WTC11 (cell line): ENCODE data around the gene ALKBH7. TPM values are rescaled to one million over a fixed set of nuclear protein-coding genes. Genes with fewer than 3 reads are reported as not detected.

Experiments
- ATAC-seq: fragments of 200-7000 bp; cut with Tn5 transposase; 2 replicates; pipeline ENCODE4 v1.10.0; 2021; ENCODE audit warnings: mild to moderate bottlenecking, moderate library complexity
- CTCF ChIA-PET: fragments of 300-600 bp; sonication (Branson Sonifier 250); formaldehyde crosslinking; loops from one replicate; lab custom pipeline; 2021; ENCODE audit warnings: antibody characterized with exemption; lab: Charles Lee
- POLR2A ChIA-PET: fragments of 350-600 bp; sonication (Branson Sonifier 250); formaldehyde crosslinking; loops from one replicate; lab custom pipeline; 2021; ENCODE audit warnings: antibody characterized with exemption; lab: Charles Lee
- DNase-seq: peaks from one replicate; pipeline ENCODE4 v3.0.0; 2021; ENCODE audit warnings: low spot score
- H3K27ac Mint-ChIP-seq: 2 replicates; pipeline ENCODE4 v1.8.0; 2021; ENCODE audit warnings: mixed read lengths
- H3K27me3 Mint-ChIP-seq: 2 replicates; pipeline ENCODE4 v1.8.0; 2021; ENCODE audit warnings: low read depth, mild to moderate bottlenecking, moderate library complexity, mixed read lengths
- H3K36me3 Mint-ChIP-seq: 2 replicates; pipeline ENCODE4 v1.8.0; 2021; ENCODE audit warnings: mixed read lengths
- H3K4me1 Mint-ChIP-seq: 2 replicates; pipeline ENCODE4 v1.8.0; 2022; ENCODE audit warnings: mixed read lengths
- H3K4me3 Mint-ChIP-seq: 2 replicates; pipeline ENCODE4 v1.8.0; 2021; ENCODE audit warnings: mild to moderate bottlenecking, moderate library complexity, mixed read lengths
- H3K9me3 Mint-ChIP-seq: 2 replicates; pipeline ENCODE4 v1.8.0; 2021; ENCODE audit warnings: mixed read lengths
- AFF4 ChIP-seq: sonication (generic); formaldehyde crosslinking; IDR thresholded peaks from 2 replicates; pipeline ENCODE4 v1.8.1; 2023; ENCODE audit warnings: mild to moderate bottlenecking, missing genetic modification reagents, borderline replicate concordance
- ATF6 ChIP-seq: sonication (generic); formaldehyde crosslinking; IDR thresholded peaks from 2 replicates; pipeline ENCODE4 v1.8.1; 2023; ENCODE audit warnings: mild to moderate bottlenecking, missing genetic modification reagents
- ESRRA ChIP-seq: sonication (generic); formaldehyde crosslinking; IDR thresholded peaks from 2 replicates; pipeline ENCODE4 v1.8.1; 2022; ENCODE audit warnings: mild to moderate bottlenecking, missing genetic modification reagents, borderline replicate concordance
- FOXJ3 ChIP-seq: sonication (generic); formaldehyde crosslinking; IDR thresholded peaks from 2 replicates; pipeline ENCODE4 v1.9.0; 2021; ENCODE audit warnings: missing genetic modification reagents, mild to moderate bottlenecking, borderline replicate concordance
- GABPB1 ChIP-seq: sonication (generic); formaldehyde crosslinking; IDR thresholded peaks from 2 replicates; pipeline ENCODE4 v1.8.1; 2023; ENCODE audit warnings: mild to moderate bottlenecking, missing genetic modification reagents
- IRF1 ChIP-seq: sonication (generic); formaldehyde crosslinking; IDR thresholded peaks from 2 replicates; pipeline ENCODE4 v1.8.0; 2023; ENCODE audit warnings: missing genetic modification reagents
- KAT7 ChIP-seq: sonication (generic); formaldehyde crosslinking; IDR thresholded peaks from 2 replicates; pipeline ENCODE4 v1.8.1; 2023; ENCODE audit warnings: missing genetic modification reagents, mild to moderate bottlenecking, borderline replicate concordance
- MYBL2 ChIP-seq: sonication (generic); formaldehyde crosslinking; IDR thresholded peaks from 2 replicates; pipeline ENCODE4 v1.8.1; 2023; ENCODE audit warnings: mild to moderate bottlenecking, moderate library complexity, missing genetic modification reagents
- NR3C1 ChIP-seq: sonication (generic); formaldehyde crosslinking; conservative IDR thresholded peaks from 2 replicates; pipeline ENCODE4 v1.8.1; 2023; ENCODE audit warnings: low read depth, mild to moderate bottlenecking, missing genetic modification reagents
- OVOL2 ChIP-seq: fragments of 250-450 bp; sonication (Bioruptor Pico); IDR thresholded peaks from 2 replicates; pipeline ENCODE4 v1.9.0; 2021; ENCODE audit warnings: mild to moderate bottlenecking, borderline replicate concordance
- PRRX2 ChIP-seq: fragments of 250-450 bp; sonication (Bioruptor Pico); IDR thresholded peaks from 2 replicates; pipeline ENCODE4 v1.8.0; 2021; ENCODE audit warnings: mild to moderate bottlenecking
- SMAD4 ChIP-seq: sonication (generic); formaldehyde crosslinking; IDR thresholded peaks from 2 replicates; pipeline ENCODE4 v1.8.0; 2022; ENCODE audit warnings: mild to moderate bottlenecking, missing genetic modification reagents
- ZBTB21 ChIP-seq: sonication (generic); formaldehyde crosslinking; IDR thresholded peaks from 2 replicates; pipeline ENCODE4 v1.8.1; 2023; ENCODE audit warnings: mild to moderate bottlenecking, missing genetic modification reagents, borderline replicate concordance
- ZNF138 ChIP-seq: sonication (generic); formaldehyde crosslinking; conservative IDR thresholded peaks from 2 replicates; pipeline ENCODE4 v1.8.1; 2022; ENCODE audit warnings: mild to moderate bottlenecking, moderate library complexity, missing genetic modification reagents
- ZNF263 ChIP-seq: sonication (generic); formaldehyde crosslinking; IDR thresholded peaks from 2 replicates; pipeline ENCODE4 v1.8.1; 2022; ENCODE audit warnings: low read depth, mild to moderate bottlenecking, moderate library complexity, missing genetic modification reagents
- ZNF317 ChIP-seq: sonication (generic); formaldehyde crosslinking; IDR thresholded peaks from 2 replicates; pipeline ENCODE4 v1.8.1; 2023; ENCODE audit warnings: low read depth, mild to moderate bottlenecking, moderate library complexity, missing genetic modification reagents, borderline replicate concordance
- total RNA-seq: library from RNA; stranded (reverse); gene quantifications from 3 replicates; pipeline ENCODE4 v1.2.3, GENCODE V29; 2021

ALKBH7 gene
- total RNA-seq, 1 experiment from 2014 or later: 96.4 TPM

- TF ChIP-seq OVOL2 (CRISPR knock-in tag) (no peak), ESRRA (CRISPR knock-in tag) (no peak), PRRX2 (CRISPR knock-in tag) (no peak), KAT7 (CRISPR knock-in tag) (no peak), SMAD4 (CRISPR knock-in tag) (no peak), ZBTB21 (CRISPR knock-in tag) (no peak), ZNF138 (CRISPR knock-in tag) (no peak), ATF6 (CRISPR knock-in tag) (no peak), GABPB1 (CRISPR knock-in tag) (no peak), FOXJ3 (CRISPR knock-in tag) (no peak), NR3C1 (CRISPR knock-in tag) (no peak)
Observed at GRCh38 chr19:6402058-6402457, 29.5 kb downstream of the ALKBH7 start (continued).

GRCh38 chr19:6402837-6403608 lies 30.4 kb downstream of the ALKBH7 start:
- CTCF ChIA-PET: interaction anchor here (1.1 to 2.3 kb wide), 2 partner anchors 9 to 10 kb away, joined by 3 to 13 read pairs; partner anchors contain the start of gene GTF2F1
- no peak overlapping the region for H3K27ac Mint-ChIP-seq

More at GRCh38 chr19:6402837-6403608, 30.4 kb downstream of the ALKBH7 start:
- no peak for ATAC-seq
- no peak for DNase-seq
- no peak overlapping the region for H3K4me3 Mint-ChIP-seq
- H3K9me3 Mint-ChIP-seq: no peaks in the 10 kb centered on the region
- H3K36me3 Mint-ChIP-seq: no peaks in the 10 kb centered on the region
- POLR2A ChIA-PET: no interaction called here
- TF ChIP-seq ZNF317 (CRISPR knock-in tag): no peak
- no peak for TF ChIP-seq AFF4 (CRISPR knock-in tag)
- no peak for TF ChIP-seq MYBL2 (CRISPR knock-in tag)
- TF ChIP-seq IRF1 (CRISPR knock-in tag): no peak
- TF ChIP-seq ZNF263 (CRISPR knock-in tag): no peak
- H3K27me3 Mint-ChIP-seq: no peaks in the 10 kb centered on the region
- no peaks in the 10 kb centered on the region for H3K4me1 Mint-ChIP-seq
